HG03342 (cell line): ENCODE data around the gene LRTM1.

Experiments
- ATAC-seq: cut with Tn5 transposase; IDR thresholded peaks from one replicate; pipeline ENCODE4 v1.9.1; 2021; ENCODE audit warnings: mild to moderate bottlenecking, moderate library complexity; ENCODE audit not compliant: unreplicated experiment

Gene LRTM1

GRCh38 chr3:54897028-54897711, 30.7 kb downstream of the LRTM1 start:
- no peak for ATAC-seq

GRCh38 chr3:54895613-54896012, 32.2 kb downstream of the LRTM1 start:
- ATAC-seq = no peak

GRCh38 chr3:54892168-54892567, 35.7 kb downstream of the LRTM1 start:
- no peak for ATAC-seq

GRCh38 chr3:54891540-54891897, 36.3 kb downstream of the LRTM1 start:
- ATAC-seq = no peak

- ATAC-seq = no peak
Observed at GRCh38 chr3:54889731-54890130, 38.1 kb downstream of the LRTM1 start.

GRCh38 chr3:54888873-54889272, 39.0 kb downstream of the LRTM1 start:
- no peak for ATAC-seq

- ATAC-seq = no peak
Observed at GRCh38 chr3:54888162-54888561, 39.7 kb downstream of the LRTM1 start.

- no peak for ATAC-seq
Observed at GRCh38 chr3:54882129-54882833, 45.6 kb downstream of the LRTM1 start.

- no peak for ATAC-seq
Observed at GRCh38 chr3:54878145-54878544, 49.7 kb downstream of the LRTM1 start.

- no peak for ATAC-seq
Observed at GRCh38 chr3:54877730-54878129, 50.1 kb downstream of the LRTM1 start.

- no peak for ATAC-seq
Observed at GRCh38 chr3:54876694-54877093, 51.2 kb downstream of the LRTM1 start.

- no peak for ATAC-seq
Observed at GRCh38 chr3:54875596-54876268, 52.1 kb downstream of the LRTM1 start.

- no peak for ATAC-seq
Observed at GRCh38 chr3:54874816-54875556, 52.9 kb downstream of the LRTM1 start.

- no peak for ATAC-seq
Observed at GRCh38 chr3:54873059-54874010, 54.5 kb downstream of the LRTM1 start.

GRCh38 chr3:54871867-54872266, 56.0 kb downstream of the LRTM1 start:
- ATAC-seq = no peak

- ATAC-seq = no peak
Observed at GRCh38 chr3:54870423-54870822, 57.4 kb downstream of the LRTM1 start.
